ENCODE data around the gene SUSD6.

- TF ChIP-seq POLR2A (IDR thresholded peaks at IDR 0.05; ENCODE audit: low read depth, low read length) (no peak), TAF1 (IDR thresholded peaks at IDR 0.05; ENCODE audit: borderline replicate concordance, low read depth, low read length) (no peak)
Measured at GRCh38 chr14:69610874-69611171, 573 bp upstream of the SUSD6 start.
